Measurements from ENCODE around the gene KDM3B. TPM values are rescaled to one million over a fixed set of nuclear protein-coding genes. Genes with fewer than 3 reads are reported as not detected.

KDM3B gene
- total and polyA plus RNA-seq, 2 donors (not counting 1 experiment from before 2014, with no cell fraction given), result 23.6 to 49.4 TPM

DNA sequence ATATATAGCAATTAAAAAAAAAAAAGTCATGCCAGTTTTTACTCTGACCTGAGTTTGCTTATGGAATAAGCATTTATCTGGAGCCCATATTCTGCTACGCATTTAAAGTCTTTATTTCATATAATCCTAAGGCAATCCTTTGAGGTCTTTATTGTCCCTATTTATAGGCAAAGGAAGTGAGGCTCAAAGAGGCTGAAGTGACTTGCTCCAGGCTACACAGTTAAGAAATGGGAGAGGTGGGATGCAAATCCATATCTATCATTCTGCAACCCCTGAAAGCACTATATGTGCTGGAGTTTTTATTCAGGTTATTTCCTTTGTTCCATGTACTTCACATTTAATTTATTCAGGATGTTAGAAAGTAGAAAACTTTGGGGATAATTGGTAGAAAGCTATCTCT lies 12.1 kb downstream of the KDM3B start:
- peaks cover 50% of the 10 kb centered on the region for H3K79me2 ChIP-seq (ENCODE audit: control insufficient read depth, insufficient read depth, low read length)
- no peaks in the 10 kb centered on the region for H3K27me3 ChIP-seq (ENCODE audit: control insufficient read depth, insufficient read depth, low read length)
- H3K9me3 ChIP-seq (ENCODE audit: control insufficient read depth, insufficient read depth, low read depth, low read length), result no peaks in the 10 kb centered on the region
- no peak overlapping the region for H3K4me2 ChIP-seq (ENCODE audit: extremely low read depth, insufficient read depth, low read length)
- H3K36me3 ChIP-seq (ENCODE audit: control insufficient read depth, insufficient read depth, low read length), result no peaks in the 10 kb centered on the region
- no peaks in the 10 kb centered on the region for H3K4me1 ChIP-seq (ENCODE audit: control insufficient read depth, extremely low read depth, insufficient read depth, low read length)
- H3K9ac ChIP-seq (ENCODE audit: insufficient read depth, low read length), result no peak overlapping the region
- no peak overlapping the region for H3K4me3 ChIP-seq (replicated peaks in 1 of 4; ENCODE audit: control extremely low read depth in 1 of 4, insufficient read depth in 1 of 4, low read depth in 3 of 4, low read length in 4 of 4)
- H3K27ac ChIP-seq (ENCODE audit: insufficient read depth, low read length), result no peak overlapping the region
- no peak for DNase-seq (ENCODE audit: low read depth in 2 of 2)
- H2AFZ ChIP-seq (ENCODE audit: low read length), result no peak overlapping the region
- TF ChIP-seq, protein P1, sequence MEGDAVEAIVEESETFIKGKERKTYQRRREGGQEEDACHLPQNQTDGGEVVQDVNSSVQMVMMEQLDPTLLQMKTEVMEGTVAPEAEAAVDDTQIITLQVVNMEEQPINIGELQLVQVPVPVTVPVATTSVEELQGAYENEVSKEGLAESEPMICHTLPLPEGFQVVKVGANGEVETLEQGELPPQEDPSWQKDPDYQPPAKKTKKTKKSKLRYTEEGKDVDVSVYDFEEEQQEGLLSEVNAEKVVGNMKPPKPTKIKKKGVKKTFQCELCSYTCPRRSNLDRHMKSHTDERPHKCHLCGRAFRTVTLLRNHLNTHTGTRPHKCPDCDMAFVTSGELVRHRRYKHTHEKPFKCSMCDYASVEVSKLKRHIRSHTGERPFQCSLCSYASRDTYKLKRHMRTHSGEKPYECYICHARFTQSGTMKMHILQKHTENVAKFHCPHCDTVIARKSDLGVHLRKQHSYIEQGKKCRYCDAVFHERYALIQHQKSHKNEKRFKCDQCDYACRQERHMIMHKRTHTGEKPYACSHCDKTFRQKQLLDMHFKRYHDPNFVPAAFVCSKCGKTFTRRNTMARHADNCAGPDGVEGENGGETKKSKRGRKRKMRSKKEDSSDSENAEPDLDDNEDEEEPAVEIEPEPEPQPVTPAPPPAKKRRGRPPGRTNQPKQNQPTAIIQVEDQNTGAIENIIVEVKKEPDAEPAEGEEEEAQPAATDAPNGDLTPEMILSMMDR (conservative IDR thresholded peaks at IDR 0.05 in 1 of 2, IDR thresholded peaks at IDR 0.05 in 1 of 2; ENCODE audit: low read depth in 1 of 2, low read length in 2 of 2), result no peak
- TF ChIP-seq EZH2 (IDR thresholded peaks at IDR 0.05; ENCODE audit: low read length, missing control alignments), result no peak
- no peaks in the 10 kb centered on the region for H4K20me1 ChIP-seq (ENCODE audit: control insufficient read depth, extremely low read depth, insufficient read depth, low read length)

DNA sequence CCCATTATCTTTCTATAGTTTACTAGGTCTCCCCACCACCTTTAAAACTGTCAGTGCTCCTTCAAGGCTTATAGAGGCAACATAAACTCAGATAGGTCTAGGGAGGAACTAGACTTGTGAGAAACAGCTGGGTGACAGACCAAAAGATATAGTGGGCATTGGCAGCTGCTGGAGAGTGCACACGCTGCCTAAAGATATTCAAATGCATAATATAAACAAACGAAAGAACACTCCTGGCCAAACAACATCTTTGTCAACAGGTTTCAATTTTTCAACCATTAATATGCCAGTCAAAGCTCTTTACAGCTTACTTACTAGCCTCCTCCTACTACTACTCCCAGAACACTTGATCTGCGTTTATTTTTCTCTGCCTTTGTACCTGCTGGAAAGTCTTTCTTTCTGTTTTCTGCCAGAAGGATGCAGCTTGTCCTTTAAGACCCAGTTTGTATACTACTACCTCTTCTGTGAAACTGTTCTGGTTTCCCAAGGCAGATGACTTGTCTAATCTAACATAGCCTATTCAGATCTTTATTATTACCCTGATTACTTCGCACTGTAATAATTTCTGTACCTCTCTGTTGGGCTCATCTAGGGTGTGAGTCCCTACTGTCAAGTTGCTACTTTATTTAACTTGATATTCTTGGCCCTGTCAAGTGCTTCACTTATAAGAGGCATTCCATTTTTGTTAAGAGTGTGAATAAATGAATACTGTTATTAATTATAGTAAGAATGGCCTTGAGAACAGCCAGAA lies 14.3 kb downstream of the KDM3B start:
- Histone ChIP-seq H3K9ac (ENCODE audit: insufficient read depth, low read length) (no peak overlapping the region), H3K4me3 (replicated peaks in 1 of 4; ENCODE audit: control extremely low read depth in 1 of 4, insufficient read depth in 1 of 4, low read depth in 3 of 4, low read length in 4 of 4) (no peak overlapping the region), H3K4me2 (ENCODE audit: extremely low read depth, insufficient read depth, low read length) (no peak overlapping the region), H3K36me3 (ENCODE audit: control insufficient read depth, insufficient read depth, low read length) (no peaks in the 10 kb centered on the region), H4K20me1 (ENCODE audit: control insufficient read depth, extremely low read depth, insufficient read depth, low read length) (no peaks in the 10 kb centered on the region), H3K27ac (ENCODE audit: insufficient read depth, low read length) (no peak overlapping the region), H3K9me3 (ENCODE audit: control insufficient read depth, insufficient read depth, low read depth, low read length) (no peaks in the 10 kb centered on the region), H2AFZ (ENCODE audit: low read length) (no peak overlapping the region), H3K79me2 (ENCODE audit: control insufficient read depth, insufficient read depth, low read length) (peaks cover 47% of the 10 kb centered on the region), H3K4me1 (ENCODE audit: control insufficient read depth, extremely low read depth, insufficient read depth, low read length) (no peaks in the 10 kb centered on the region), H3K27me3 (ENCODE audit: control insufficient read depth, insufficient read depth, low read length) (no peaks in the 10 kb centered on the region)
- TF ChIP-seq, protein P1 (conservative IDR thresholded peaks at IDR 0.05 in 1 of 2, IDR thresholded peaks at IDR 0.05 in 1 of 2; ENCODE audit: low read depth in 1 of 2, low read length in 2 of 2), result no peak
- no peak for TF ChIP-seq EZH2 (IDR thresholded peaks at IDR 0.05; ENCODE audit: low read length, missing control alignments)
- DNase-seq (ENCODE audit: low read depth in 2 of 2), result no peak

DNA sequence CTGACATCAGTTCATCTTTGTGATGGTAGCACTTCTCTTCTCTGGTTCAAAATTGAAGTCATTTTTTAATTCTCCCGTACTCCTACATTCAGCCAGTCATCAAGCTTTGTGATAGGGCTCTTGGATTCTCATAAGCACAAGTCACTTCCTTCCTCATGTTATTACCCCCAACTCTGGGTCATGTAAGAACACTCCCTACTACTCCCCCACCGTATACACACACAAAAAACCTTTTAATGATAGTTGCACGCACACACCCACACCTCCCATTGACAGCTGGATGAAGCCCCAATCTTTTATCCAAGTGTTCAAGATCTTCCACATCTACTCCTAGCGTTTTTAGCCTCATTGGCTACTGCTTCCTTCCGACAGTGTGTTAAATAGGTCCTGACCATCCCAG lies 16.8 kb downstream of the KDM3B start:
- TF ChIP-seq EZH2 (IDR thresholded peaks at IDR 0.05; ENCODE audit: low read length, missing control alignments), result no peak
- TF ChIP-seq, protein P1 (conservative IDR thresholded peaks at IDR 0.05 in 1 of 2, IDR thresholded peaks at IDR 0.05 in 1 of 2; ENCODE audit: low read depth in 1 of 2, low read length in 2 of 2), result no peak
- Histone ChIP-seq H3K27ac (ENCODE audit: insufficient read depth, low read length) (no peak overlapping the region), H3K9ac (ENCODE audit: insufficient read depth, low read length) (no peak overlapping the region), H3K4me2 (ENCODE audit: extremely low read depth, insufficient read depth, low read length) (no peak overlapping the region), H3K36me3 (ENCODE audit: control insufficient read depth, insufficient read depth, low read length) (no peaks in the 10 kb centered on the region), H3K9me3 (ENCODE audit: control insufficient read depth, insufficient read depth, low read depth, low read length) (no peaks in the 10 kb centered on the region), H3K79me2 (ENCODE audit: control insufficient read depth, insufficient read depth, low read length) (peaks cover 44% of the 10 kb centered on the region), H3K4me3 (replicated peaks in 1 of 4; ENCODE audit: control extremely low read depth in 1 of 4, insufficient read depth in 1 of 4, low read depth in 3 of 4, low read length in 4 of 4) (no peak overlapping the region), H2AFZ (ENCODE audit: low read length) (no peak overlapping the region), H3K4me1 (ENCODE audit: control insufficient read depth, extremely low read depth, insufficient read depth, low read length) (no peaks in the 10 kb centered on the region), H4K20me1 (ENCODE audit: control insufficient read depth, extremely low read depth, insufficient read depth, low read length) (no peaks in the 10 kb centered on the region), H3K27me3 (ENCODE audit: control insufficient read depth, insufficient read depth, low read length) (no peaks in the 10 kb centered on the region)
- no peak for DNase-seq (ENCODE audit: low read depth in 2 of 2)
